SK-N-SH treated with all-trans-retinoic acid at 6 μM for 48 hours (cell line): ENCODE data around the gene PPFIBP1.
A peak's percentile ranks its signal among the peaks of the same experiment; 100 is the strongest.

ENCODE experiments used
- ATAC-seq: fragments of 200-7000 bp; cut with Tn5 transposase; 3 replicates; pipeline ENCODE4 v1.9.1; 2020; ENCODE audit warnings: mild to moderate bottlenecking, moderate library complexity
- ARNTL ChIP-seq: fragments of 450-650 bp; formaldehyde crosslinking; IDR thresholded peaks from 2 replicates; pipeline ENCODE4 v1.5.0; 2020; ENCODE audit warnings: low read depth, mild to moderate bottlenecking, moderate library complexity, borderline replicate concordance
- BACH2 ChIP-seq: fragments of 250-450 bp; sonication (Bioruptor Pico); IDR thresholded peaks from 2 replicates; pipeline ENCODE4 v1.9.0; 2021; ENCODE audit warnings: mild to moderate bottlenecking, borderline replicate concordance
- CREB5 ChIP-seq: fragments of 250-450 bp; sonication (Bioruptor Pico); IDR thresholded peaks from 2 replicates; pipeline ENCODE4 v1.5.1; 2020; ENCODE audit warnings: low read depth, mild to moderate bottlenecking, moderate library complexity
- CSDC2 ChIP-seq: fragments of 250-450 bp; sonication (Bioruptor Pico); IDR thresholded peaks from 2 replicates; pipeline ENCODE4 v1.5.0; 2020; ENCODE audit warnings: mild to moderate bottlenecking, moderate library complexity
- CSRNP3 ChIP-seq: fragments of 250-450 bp; sonication (Bioruptor Pico); IDR thresholded peaks from 2 replicates; pipeline ENCODE4 v1.5.1; 2021; ENCODE audit warnings: mild to moderate bottlenecking, moderate library complexity
- ESRRG ChIP-seq: fragments of 250-450 bp; sonication (Bioruptor Pico); IDR thresholded peaks from 2 replicates; pipeline ENCODE4 v1.6.1; 2021; ENCODE audit warnings: mild to moderate bottlenecking
- GLIS3 ChIP-seq: fragments of 250-450 bp; sonication (Bioruptor Pico); IDR thresholded peaks from 2 replicates; pipeline ENCODE4 v1.5.0; 2020; ENCODE audit warnings: mild to moderate bottlenecking, moderate library complexity
- ISL1 ChIP-seq: fragments of 250-450 bp; sonication (Bioruptor Pico); IDR thresholded peaks from 2 replicates; pipeline ENCODE4 v2.1.2; 2022; ENCODE audit warnings: mild to moderate bottlenecking, moderate library complexity
- OSR1 ChIP-seq: fragments of 250-450 bp; sonication (Bioruptor Pico); IDR thresholded peaks from 2 replicates; pipeline ENCODE4 v1.8.0; 2022; ENCODE audit warnings: moderate library complexity, mild to moderate bottlenecking, inconsistent platforms
- PATZ1 ChIP-seq: fragments of 250-450 bp; sonication (Bioruptor Pico); IDR thresholded peaks from 2 replicates; pipeline ENCODE4 v1.8.0; 2020; ENCODE audit warnings: mild to moderate bottlenecking, moderate library complexity, borderline replicate concordance
- POU6F1 ChIP-seq: fragments of 250-450 bp; sonication (Bioruptor Pico); IDR thresholded peaks from 2 replicates; pipeline ENCODE4 v1.8.0; 2021; ENCODE audit warnings: low read depth, mild to moderate bottlenecking, moderate library complexity, borderline replicate concordance
- SNAI2 ChIP-seq: fragments of 250-450 bp; sonication (Bioruptor Pico); IDR thresholded peaks from 2 replicates; pipeline ENCODE4 v1.5.0; 2020; ENCODE audit warnings: mild to moderate bottlenecking, moderate library complexity
- TCF4 ChIP-seq: fragments of 250-450 bp; sonication (Bioruptor Pico); IDR thresholded peaks from 2 replicates; pipeline ENCODE4 v1.8.0; 2021; ENCODE audit warnings: mild to moderate bottlenecking, moderate library complexity, borderline replicate concordance
- TOX ChIP-seq: fragments of 250-450 bp; sonication (Bioruptor Pico); IDR thresholded peaks from 2 replicates; pipeline ENCODE4 v1.8.0; 2021; ENCODE audit warnings: mild to moderate bottlenecking, moderate library complexity, borderline replicate concordance
- TSHZ2 ChIP-seq: fragments of 250-450 bp; sonication (Bioruptor Pico); IDR thresholded peaks from 2 replicates; pipeline ENCODE4 v1.5.0; 2020; ENCODE audit warnings: mild to moderate bottlenecking, moderate library complexity
- ZC3H10 ChIP-seq: fragments of 250-450 bp; sonication (Bioruptor Pico); IDR thresholded peaks from 2 replicates; pipeline ENCODE4 v1.5.1; 2021; ENCODE audit warnings: mild to moderate bottlenecking, moderate library complexity
- ZFP3 ChIP-seq: fragments of 250-450 bp; sonication (Bioruptor Pico); IDR thresholded peaks from 2 replicates; pipeline ENCODE4 v1.5.0; 2020; ENCODE audit warnings: mild to moderate bottlenecking, moderate library complexity
- ZFP30 ChIP-seq: fragments of 450-650 bp; formaldehyde crosslinking; IDR thresholded peaks from 2 replicates; pipeline ENCODE4 v1.5.0; 2022; ENCODE audit warnings: mild to moderate bottlenecking, moderate library complexity
- ZNF565 ChIP-seq: fragments of 450-650 bp; formaldehyde crosslinking; conservative IDR thresholded peaks from 2 replicates; pipeline ENCODE4 v1.5.0; 2020; ENCODE audit warnings: low read depth, mild to moderate bottlenecking, moderate library complexity
- ZNF70 ChIP-seq: fragments of 450-650 bp; formaldehyde crosslinking; IDR thresholded peaks from 2 replicates; pipeline ENCODE4 v1.5.0; 2020; ENCODE audit warnings: mild to moderate bottlenecking, moderate library complexity

PPFIBP1 gene

GRCh38 chr12:27560126-27560525 is 36.1 kb downstream of the PPFIBP1 start:
- ATAC-seq, result no peak
- TF ChIP-seq CSRNP3 (no peak), ZC3H10 (CRISPR knock-in tag) (no peak), OSR1 (CRISPR knock-in tag) (no peak), TCF4 (no peak), SNAI2 (CRISPR knock-in tag) (no peak), ISL1 (CRISPR knock-in tag) (no peak), GLIS3 (CRISPR knock-in tag) (no peak), ESRRG (CRISPR knock-in tag) (no peak), ZFP3 (no peak), TOX (CRISPR knock-in tag) (no peak), CREB5 (CRISPR knock-in tag) (no peak), ARNTL (no peak), TSHZ2 (CRISPR knock-in tag) (no peak), POU6F1 (CRISPR knock-in tag) (no peak)

- no peak for TF ChIP-seq PATZ1 (CRISPR knock-in tag)
- no peak for TF ChIP-seq CSRNP3
- TF ChIP-seq CREB5 (CRISPR knock-in tag), result no peak
- TF ChIP-seq TOX (CRISPR knock-in tag), result no peak
- TF ChIP-seq ZFP30 (CRISPR knock-in tag), result no peak
- no peak for TF ChIP-seq ZFP3
- TF ChIP-seq TCF4, result no peak
- no peak for TF ChIP-seq ESRRG (CRISPR knock-in tag)
- no peak for TF ChIP-seq ZNF565 (CRISPR knock-in tag)
- no peak for TF ChIP-seq BACH2 (CRISPR knock-in tag)
- no peak for TF ChIP-seq GLIS3 (CRISPR knock-in tag)
- no peak for TF ChIP-seq POU6F1 (CRISPR knock-in tag)
- no peak for TF ChIP-seq ZNF70 (CRISPR knock-in tag)
- TF ChIP-seq CSDC2 (CRISPR knock-in tag), result no peak
- TF ChIP-seq ZC3H10 (CRISPR knock-in tag), result no peak
- peak; percentile 14; the same call in 2 of the 3 replicates for ATAC-seq
Observed at GRCh38 chr12:27561535-27562350, 37.7 kb downstream of the PPFIBP1 start.
